Midbrain (tissue), 1 donor: ENCODE data around the gene PIGQ.

ENCODE experiments used
- DNase-seq: peaks from one replicate; lab custom pipeline; 2025; lab: John Stamatoyannopoulos, UW

Gene PIGQ

GRCh38 chr16:555528-556473, 14.0 kb upstream of the PIGQ start:
- DNase-seq: no peak

- no peak for DNase-seq
Observed at GRCh38 chr16:556474-557173, 13.1 kb upstream of the PIGQ start.

GRCh38 chr16:557463-558297, 12.1 kb upstream of the PIGQ start:
- DNase-seq: no peak

GRCh38 chr16:558298-559020, 11.3 kb upstream of the PIGQ start:
- DNase-seq: no peak

GRCh38 chr16:559021-559380, 10.8 kb upstream of the PIGQ start:
- no peak for DNase-seq

GRCh38 chr16:559411-560203, 10.2 kb upstream of the PIGQ start:
- DNase-seq: no peak

GRCh38 chr16:560204-560700, 9.5 kb upstream of the PIGQ start, which contains the start of gene PRR35:
TSS of gene PRR35 (plus strand) at chr16:560394. CDS start at chr16:563295, 2,901 bp downstream.
- DNase-seq: no peak

- DNase-seq: no peak
Observed at GRCh38 chr16:560701-561412, 8.9 kb upstream of the PIGQ start.

GRCh38 chr16:561413-561794, 8.4 kb upstream of the PIGQ start:
- no peak for DNase-seq

- DNase-seq: no peak
Observed at GRCh38 chr16:561957-562938, 7.5 kb upstream of the PIGQ start.

- no peak for DNase-seq
Observed at GRCh38 chr16:563072-563644, 6.6 kb upstream of the PIGQ start.

- DNase-seq: no peak
Observed at GRCh38 chr16:564690-565418, 4.9 kb upstream of the PIGQ start.

GRCh38 chr16:565419-566330, 4.1 kb upstream of the PIGQ start:
- no peak for DNase-seq

GRCh38 chr16:566475-567372, 3.0 kb upstream of the PIGQ start, which contains the start of gene NHLRC4:
TSS of gene NHLRC4 (plus strand) at chr16:567005. CDS start at chr16:568048, 1,043 bp downstream.
- no peak for DNase-seq
